HG02610 (cell line): ENCODE data around the gene ENPP3.

Experiments
- ATAC-seq: cut with Tn5 transposase; IDR thresholded peaks from one replicate; pipeline ENCODE4 v1.9.1; 2021; ENCODE audit warnings: mild to moderate bottlenecking, moderate library complexity; ENCODE audit not compliant: unreplicated experiment

Gene ENPP3

DNA sequence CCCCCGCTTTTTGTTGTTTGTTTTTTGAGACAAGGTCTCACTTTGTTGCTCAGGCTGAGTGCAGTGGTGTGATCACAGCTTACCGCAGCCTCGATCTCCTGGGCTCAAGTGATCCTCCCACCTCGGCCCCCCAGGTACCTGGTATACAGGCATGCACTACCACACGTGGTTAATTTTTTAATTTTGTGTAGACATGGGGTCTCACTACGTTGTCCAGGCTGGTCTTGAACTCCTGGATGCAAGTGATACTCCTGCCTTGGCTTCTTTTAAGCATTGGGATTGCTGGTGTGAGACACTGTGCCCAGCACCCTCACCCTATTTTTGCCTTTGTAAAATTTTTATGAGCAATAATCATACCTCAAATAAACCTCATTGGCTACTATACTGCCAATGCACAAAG, 5.5 kb downstream of the ENPP3 start:
- no peak for ATAC-seq

DNA sequence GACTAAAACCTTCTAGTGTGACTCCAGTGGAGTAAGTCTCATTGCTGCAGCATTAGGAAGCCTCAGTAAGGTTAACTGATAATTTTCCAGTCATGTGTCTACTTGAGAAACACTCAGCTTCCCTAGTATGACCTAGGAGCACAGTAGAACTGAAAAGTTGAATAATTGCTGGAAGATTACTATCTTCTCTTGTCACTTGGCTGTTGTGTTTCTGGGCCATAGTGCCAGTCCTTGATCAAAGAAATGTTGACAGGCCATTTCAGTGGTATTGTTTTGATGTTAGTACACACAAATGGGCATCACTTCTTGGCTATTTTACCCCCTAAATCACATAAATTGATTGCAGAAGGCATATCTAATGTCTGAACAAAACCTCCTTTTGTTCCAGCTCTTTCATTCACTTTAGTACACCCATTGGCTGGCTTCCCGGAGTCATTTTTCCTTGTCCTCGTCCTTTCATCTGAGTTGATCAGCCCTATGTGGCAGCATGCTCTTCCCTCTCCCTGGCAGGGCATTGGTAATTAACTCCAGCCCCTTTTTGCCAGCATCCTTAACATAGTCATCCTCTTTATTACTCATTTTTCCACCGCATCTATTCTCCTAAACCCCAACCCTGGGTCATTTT, 6.0 kb downstream of the ENPP3 start:
- ATAC-seq = no peak

DNA sequence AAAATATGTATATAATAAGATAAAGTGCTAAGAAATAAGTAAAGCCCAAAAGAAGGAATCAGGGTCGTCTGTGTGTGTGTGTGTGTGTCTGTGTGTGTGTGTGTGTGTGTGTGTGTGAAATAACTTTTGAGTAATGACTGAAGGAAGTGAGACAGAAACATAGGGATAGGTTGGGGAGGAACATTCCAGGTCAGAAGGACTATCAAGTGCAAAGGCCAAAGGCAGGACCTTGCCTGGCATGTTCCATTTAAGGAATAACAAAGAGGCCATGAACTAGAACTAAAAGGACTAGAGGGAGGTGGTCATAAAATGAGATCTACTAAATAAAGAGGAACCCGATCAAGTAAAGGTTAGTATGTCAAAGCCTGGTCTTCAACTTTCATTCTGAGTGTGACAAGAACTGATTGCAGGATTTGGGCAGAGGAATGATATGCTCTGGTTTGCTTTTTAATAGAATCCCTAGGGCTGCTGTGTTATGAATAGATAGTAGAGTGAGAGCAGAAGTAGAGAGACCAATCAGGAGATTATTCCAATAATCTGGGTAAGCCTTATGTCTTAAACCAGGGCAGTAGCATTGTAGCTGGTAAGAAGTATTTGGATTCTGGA, 6.9 kb downstream of the ENPP3 start:
- no peak for ATAC-seq

DNA sequence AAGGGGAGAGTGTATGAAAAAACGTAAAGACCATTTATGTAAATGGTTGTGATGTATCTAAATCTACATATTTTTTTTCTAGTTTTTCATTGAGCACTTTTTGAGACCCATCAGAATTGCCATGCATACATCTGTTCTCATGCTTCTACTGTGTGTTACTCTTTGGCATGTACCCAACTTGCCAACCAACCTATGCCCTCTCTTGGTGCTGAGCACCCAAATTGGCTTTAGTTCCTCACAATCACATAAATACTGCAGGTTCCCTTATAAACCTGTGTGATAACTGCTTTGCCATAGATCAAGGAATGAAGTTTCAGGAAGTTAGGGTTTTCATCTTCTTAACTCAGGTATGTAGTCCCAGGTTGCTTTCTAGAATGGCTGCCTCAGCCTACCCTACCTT, 7.8 kb downstream of the ENPP3 start:
- ATAC-seq = no peak

DNA sequence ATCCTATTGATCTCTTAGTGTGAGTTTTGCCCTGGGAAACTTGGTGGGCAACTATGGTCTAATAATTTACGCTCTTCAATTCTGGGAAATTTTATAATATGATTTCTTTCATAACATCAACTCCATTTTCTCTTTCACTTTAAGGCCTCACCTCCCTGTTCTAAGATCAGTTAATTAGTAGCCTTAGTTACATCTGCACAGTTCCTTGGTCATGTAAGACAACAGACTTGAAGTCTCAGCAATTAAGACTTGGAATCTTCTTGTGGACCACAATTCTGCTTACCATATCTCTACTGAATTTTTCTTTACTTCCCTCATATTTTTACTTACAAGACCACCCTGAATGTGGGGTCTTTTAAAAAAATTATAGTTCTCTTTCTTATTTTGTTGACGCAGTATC, 8.7 kb downstream of the ENPP3 start:
- ATAC-seq = no peak

DNA sequence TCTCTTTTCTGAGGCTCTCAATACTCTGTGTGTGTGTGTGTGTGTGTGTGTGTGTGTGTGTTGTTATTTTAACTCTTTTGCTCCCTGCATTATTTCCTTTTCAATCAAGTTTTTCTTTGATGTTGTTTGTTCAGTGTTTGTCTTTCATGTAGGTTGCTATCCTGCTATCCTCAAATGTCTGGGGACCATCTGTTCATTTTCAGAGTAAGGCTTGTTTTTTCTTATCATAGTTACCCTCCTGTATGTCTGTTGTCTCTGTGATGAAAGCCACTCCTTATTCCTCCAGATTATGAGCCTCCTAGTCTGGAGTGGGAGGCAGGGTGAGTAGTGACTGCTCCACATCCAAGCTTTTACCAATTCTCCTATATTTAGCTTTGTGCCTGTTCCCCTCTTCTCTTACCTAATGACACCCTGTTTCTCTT, 9.2 kb downstream of the ENPP3 start:
- ATAC-seq = no peak

DNA sequence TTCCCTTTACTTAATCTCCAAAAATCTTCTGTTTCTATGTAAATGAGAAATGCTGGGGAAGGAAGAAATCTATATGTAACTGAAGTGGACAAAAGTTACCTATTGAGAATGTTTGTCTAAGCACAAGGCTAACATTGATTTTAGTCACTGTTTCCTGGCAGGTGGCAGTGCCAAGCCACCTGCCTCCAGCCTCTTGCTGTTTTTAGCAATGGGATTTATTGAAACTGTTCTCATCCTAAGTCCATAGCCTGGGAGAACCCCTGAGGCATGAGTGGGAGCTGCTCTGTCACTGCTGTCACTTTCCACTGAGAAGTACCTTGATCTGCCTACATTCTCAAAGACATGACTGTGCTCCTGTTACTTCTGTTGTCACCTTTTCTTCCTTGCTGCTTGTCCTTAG, 14.7 kb downstream of the ENPP3 start:
- ATAC-seq = no peak

DNA sequence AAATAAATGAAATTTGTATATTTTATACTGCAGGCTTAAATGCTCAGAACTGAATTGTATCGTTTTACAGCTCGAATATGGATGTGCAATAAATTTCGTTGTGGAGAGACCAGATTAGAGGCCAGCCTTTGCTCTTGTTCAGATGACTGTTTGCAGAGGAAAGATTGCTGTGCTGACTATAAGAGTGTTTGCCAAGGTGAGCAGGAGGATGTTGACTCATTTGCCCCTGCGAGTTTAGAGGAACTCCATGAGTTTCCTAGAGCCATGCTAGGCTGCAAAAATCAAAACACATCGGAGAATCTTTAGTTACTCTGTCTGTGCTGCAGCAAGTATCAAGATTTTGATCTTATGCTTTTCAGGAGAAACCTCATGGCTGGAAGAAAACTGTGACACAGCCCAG, 15.4 kb downstream of the ENPP3 start:
- ATAC-seq = no peak

DNA sequence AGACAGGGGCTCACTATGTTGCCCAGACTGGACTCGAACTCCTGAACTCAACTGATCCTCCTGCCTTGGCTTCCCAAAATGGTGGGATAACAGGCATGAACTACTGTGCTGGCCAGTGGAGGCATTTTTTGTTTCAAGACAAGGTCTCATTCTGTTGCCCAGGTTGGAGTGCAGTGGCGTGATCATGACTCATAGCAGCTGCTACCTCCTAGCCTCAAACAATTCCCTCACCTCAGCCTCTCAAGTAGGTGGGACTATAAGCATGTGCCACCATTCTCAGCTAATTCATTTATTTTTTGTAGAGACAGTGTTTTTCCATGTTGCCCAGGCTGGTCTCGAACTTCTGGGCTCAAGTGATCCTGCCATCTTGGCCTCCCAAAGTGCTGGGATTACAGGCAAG, 17.2 kb downstream of the ENPP3 start:
- ATAC-seq = no peak

DNA sequence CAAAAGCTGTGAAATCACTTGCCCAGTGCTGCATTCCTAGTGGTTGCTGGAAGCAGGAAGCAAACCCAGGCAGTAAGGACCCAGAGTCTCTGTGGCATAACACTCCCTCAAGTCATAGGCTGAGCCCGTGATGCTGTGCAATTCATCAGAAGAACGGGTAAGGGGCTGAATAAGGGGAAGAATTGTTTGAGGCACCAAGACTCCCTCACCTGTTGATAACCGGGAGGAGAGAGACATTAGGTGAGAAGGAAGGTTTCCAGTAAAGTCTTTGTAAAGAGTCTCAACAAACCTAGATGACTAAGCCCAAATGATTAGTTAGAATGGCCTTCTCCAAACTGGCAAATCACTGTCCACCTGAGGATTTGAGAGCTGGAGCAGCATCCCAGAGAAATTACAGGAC, 18.3 kb downstream of the ENPP3 start:
- ATAC-seq = no peak

DNA sequence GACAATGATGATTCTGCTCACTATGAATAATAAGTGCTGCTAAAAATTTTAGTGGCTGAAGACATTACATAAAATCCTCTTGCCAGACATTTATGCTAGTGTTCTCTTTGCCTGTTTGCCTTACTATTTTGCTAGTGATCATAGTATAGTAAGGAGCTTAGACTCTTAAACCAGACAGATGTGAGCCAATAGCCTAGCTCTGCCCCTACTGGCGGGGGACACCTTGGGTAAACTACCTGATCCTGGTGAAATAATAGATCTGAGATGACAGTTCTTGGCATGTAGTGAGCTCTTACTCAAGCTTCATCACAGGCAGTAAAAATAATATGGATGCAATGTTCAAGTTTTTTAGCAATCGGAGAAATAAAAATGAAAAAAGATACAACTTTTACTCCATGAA, 18.8 kb downstream of the ENPP3 start:
- no peak for ATAC-seq

DNA sequence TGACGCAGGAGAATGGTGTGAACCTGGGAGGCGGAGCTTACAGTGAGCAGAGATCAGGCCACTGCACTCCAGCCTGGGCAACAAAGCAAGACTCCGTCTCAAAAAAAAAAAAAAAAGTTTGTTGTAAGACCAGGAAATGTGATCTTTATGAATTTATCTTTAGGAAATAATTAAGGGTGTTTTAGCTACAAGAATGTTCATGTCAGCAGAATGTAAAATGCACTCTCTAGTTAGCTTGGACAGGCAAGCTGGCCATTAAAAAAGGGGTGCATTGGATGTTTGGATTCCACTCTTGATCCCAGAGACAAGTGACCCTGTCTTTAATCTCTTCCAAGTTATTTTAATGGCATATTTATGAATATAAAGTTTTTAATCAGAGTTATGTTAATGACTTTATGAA, 19.6 kb downstream of the ENPP3 start:
- no peak for ATAC-seq

DNA sequence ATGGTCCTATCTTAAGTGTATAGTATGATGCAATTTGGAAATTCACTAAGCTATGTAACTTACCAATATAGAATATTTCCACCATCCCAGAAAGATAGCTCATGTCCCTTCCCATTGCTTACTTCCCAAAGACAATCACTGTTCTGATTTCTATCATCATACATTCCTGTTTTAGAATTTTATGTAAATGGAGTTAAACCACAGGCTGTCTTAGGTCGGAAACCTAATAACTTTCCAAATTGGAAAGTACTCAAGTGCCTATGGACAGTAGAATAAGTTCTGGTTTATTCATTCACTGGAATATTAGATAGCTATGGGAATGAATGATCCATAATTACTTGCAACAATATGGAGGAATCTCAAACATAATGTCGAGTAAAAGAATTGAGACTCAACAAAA, 20.1 kb downstream of the ENPP3 start:
- ATAC-seq = no peak

DNA sequence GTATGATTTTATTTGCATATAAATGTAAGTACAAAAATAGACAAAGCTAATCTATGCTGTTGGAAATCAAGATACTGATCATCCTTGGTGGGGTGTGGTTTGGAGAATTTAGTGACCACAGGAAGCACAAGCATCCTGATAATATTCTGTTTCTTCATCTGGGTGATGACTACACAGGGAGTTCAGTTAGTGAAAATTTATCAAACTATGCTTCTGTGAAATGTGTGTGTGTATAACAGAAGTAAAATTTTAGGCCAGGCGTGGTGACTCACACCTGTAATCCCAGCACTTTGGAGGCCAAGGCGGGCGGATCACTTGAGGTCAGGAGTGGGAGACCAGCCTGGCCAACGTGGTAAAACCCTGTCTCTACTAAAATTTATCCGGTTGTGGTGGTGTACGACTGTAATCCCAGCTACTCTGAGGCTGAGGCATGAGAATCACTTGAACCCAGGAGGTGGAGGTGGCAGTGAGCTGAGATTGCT, 20.6 kb downstream of the ENPP3 start:
- no peak for ATAC-seq

DNA sequence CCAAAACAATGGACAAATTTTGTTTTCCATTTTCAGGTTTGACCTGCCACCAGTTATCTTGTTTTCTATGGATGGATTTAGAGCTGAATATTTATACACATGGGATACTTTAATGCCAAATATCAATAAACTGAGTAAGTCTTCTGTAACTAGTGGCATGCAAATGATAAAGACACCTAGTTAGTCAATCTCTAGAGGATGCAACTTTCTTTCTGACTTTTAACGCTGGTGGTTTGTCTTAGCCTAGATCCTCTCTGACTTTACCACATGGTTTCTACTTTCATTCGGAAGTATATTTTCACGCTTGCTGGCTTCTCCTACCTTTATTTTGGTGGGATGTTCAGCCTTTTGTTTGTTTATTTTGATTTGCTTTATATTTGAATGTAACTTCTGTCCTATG, 21.2 kb downstream of the ENPP3 start:
- ATAC-seq = no peak

DNA sequence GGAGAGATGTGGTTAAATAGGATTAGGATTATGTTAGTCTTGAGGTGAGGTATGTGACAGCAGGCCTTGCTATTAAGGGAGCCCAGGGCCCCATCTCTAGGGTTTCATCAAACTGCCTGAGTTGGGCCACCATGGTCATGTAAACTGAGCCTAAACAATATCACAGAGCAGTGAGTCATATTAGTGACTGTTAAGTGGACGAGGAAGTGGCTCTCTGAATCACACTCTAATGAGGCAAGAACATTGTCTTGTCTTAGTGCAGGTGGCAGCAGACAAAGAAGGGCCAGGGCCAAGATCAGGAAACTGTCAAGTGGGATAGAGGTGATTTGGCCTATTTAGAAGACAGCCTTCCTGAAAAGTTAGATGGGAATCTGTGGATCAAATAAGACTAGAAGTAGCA, 23.1 kb downstream of the ENPP3 start:
- no peak for ATAC-seq

DNA sequence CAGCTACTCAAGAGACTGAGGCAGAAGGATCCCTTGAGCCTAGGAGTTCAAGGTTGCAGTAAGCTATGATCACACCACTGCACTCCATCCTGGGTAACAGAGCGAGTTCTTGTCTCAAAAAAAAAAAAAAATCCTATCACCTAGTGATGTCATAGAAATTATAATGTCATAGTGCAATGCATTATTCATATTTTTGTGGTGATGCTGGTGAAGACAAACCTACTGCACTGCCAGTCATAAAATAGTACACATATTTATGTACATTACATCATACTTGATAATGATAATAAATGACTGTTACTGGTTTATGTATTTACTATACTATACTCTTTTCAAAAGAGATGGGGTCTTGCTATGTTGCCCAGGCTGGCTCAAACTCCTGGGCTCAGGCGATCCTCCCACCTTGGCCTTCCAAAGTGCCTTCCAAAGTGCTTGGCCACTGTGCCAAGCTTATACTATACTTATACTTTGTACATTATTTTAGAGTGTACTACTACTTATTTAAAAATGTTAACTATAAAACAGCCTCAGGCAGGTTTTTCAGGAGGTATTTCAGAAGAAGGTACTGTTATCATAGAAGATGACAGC, 26.6 kb downstream of the ENPP3 start:
- no peak for ATAC-seq

DNA sequence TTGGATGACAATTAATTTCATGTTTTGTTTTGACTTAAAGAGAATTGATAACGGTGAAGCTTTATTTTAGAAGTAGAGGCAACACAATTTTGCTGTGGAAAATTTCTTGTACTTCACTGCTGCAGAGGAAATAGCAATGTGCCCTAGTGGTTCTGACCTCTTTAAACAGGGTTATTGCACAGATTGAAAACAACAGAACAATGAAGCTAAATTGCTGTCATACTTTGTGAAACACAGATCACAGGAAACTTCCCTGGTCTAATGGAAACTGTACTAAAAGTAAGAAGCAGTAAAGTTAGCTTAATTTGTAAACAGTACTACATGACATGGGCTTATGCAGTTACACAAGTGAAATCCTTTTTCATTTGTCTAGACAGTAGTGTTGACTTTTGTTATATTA, 32.8 kb downstream of the ENPP3 start:
- no peak for ATAC-seq

DNA sequence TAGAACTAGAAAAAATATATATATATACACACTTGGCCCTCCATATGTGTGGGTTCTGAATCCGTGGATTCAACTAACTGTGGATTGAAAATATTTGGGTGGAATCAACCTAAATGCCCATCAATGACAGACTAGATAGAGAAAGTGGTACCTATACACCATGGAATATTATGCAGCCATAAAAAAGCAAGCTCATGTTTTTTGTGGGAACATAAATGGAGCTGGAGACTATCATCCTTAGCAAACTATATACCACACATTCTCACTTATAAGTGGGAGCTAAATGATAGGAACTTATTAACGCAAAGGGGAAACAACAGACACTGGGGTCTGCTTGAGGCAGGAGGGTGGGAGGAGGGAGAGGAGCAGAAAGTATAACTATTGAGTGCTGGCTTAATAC, 36.1 kb downstream of the ENPP3 start:
- no peak for ATAC-seq

DNA sequence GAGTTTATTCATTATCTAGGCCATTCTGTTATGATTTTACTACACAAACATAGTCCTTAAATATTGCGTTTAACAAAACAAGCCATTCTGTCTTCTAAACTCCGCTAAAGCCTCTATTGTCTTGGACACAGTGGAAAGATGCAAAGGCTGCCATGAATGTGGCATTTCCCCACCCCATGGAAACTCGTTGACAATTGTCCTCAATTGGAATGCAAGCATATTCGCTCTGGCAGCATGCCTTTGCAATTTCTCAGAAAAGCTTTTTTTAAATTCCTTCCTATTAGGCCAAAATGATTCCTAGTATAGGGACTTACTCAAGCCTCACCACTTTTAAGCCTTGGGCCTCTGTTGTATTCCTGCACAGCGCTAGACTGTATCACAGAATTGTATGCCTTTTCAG, 41.3 kb downstream of the ENPP3 start:
- ATAC-seq = no peak

DNA sequence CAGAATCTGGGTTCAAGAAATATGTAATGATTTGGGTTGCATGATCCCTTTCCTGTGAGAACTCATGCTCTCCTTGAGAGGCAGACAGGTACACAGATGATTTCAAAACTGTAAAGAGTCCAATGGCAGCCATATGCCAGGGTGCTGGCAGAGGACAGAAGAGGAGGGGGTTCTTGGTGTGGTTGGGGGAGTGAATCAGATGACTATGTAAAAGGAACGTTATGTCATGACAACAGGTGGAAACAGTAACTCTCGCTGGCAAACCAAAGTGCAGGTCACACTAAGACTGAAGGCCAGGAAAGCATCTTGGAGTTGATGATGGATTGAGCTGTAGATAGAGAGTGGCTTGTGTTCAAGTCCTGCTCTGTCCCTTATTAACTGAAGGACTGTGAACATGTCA, 43.8 kb downstream of the ENPP3 start:
- no peak for ATAC-seq

DNA sequence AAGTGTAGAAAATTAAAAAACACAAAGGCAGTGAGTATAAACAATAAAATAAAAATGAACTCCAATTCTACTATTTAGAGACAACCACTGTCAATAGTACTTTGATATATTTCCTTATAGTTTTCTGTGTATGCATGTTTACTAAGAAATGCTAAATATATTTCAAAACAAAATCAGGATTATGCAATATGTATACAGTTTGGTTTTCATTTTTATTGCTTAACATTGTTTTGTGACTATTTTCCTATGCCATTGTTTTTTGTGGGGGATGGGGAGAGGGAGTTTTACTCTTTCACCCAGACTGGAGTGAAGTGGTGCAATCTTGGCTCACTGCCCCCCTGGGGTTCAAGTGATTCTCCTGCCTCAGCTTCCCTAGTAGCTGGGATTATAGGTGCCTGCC, 44.5 kb downstream of the ENPP3 start:
- no peak for ATAC-seq

DNA sequence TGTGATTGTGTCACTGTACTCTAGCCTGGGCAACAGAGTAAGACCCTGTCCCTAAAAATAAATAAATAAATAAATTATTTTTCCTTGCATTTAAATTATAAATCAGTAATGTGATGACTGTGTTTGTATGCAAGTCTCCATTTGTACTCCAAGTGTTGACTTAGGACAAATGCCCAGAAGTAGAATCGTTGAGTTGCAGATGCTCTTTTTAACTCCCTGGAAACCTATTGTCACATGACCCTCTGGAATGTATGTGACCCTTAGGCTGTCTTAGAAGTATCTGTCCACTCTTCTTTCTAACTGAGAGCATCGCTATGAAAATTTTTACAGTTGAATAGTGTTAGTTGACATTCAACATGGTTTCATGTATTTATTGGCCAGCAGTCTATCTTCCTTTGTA, 45.3 kb downstream of the ENPP3 start:
- no peak for ATAC-seq
